Stomach (tissue), 9 donors: ENCODE results near the gene EEA1. TPM values are rescaled to one million over a fixed set of nuclear protein-coding genes. Genes with fewer than 3 reads are reported as not detected.

Source experiments
- DNase-seq, 2 donors: peaks; one replicate each; pipeline versions ENCODE4 v3.0.0 to v3.0.0-alpha.2; 2013 to 2019
- H3K27ac ChIP-seq, 5 donors: fragments of 200-600 bp in 4 of 5; sonication (generic) in 4 of 5; one replicate each; pipeline ENCODE4 v1.5.1; 2013 to 2019; ENCODE audit warnings: mild to moderate bottlenecking in 1 of 5, moderate library complexity in 1 of 5
- H3K27me3 ChIP-seq, 3 donors: fragments of 200-600 bp; sonication (generic); one replicate each; pipeline ENCODE4 v1.5.1; 2017 to 2019; ENCODE audit warnings: mixed run types in 1 of 3
- H3K36me3 ChIP-seq, 4 donors: fragments of 200-600 bp; sonication (generic); 1 replicate in 3 of 4; 2 replicates in 1 of 4; pipeline ENCODE4 v1.5.1; 2016 to 2019
- H3K4me1 ChIP-seq, 4 donors: fragments of 200-600 bp; sonication (generic); one replicate each; pipeline ENCODE4 v1.5.1; 2016 to 2019
- H3K4me3 ChIP-seq, 4 donors: fragments of 200-600 bp; sonication (generic) in 3 of 4; one replicate each; pipeline ENCODE4 v1.5.1; 2016 to 2019; ENCODE audit warnings: mild to moderate bottlenecking in 1 of 4
- H3K9me3 ChIP-seq, 4 donors: fragments of 200-600 bp; sonication (generic); one replicate each; pipeline ENCODE4 v1.5.1; 2016 to 2019
- EP300 ChIP-seq: sonication (generic); formaldehyde crosslinking; IDR thresholded peaks from one replicate; pipeline ENCODE4 v1.6.1; 2017; ENCODE audit warnings: antibody characterized with exemption
- POLR2A ChIP-seq, 4 donors: fragments of 450-650 bp; IDR thresholded peaks; one replicate each; pipeline ENCODE4 v1.6.1; 2016; ENCODE audit warnings: antibody characterized with exemption in 4 of 4, control low read depth in 2 of 4, mild to moderate bottlenecking in 1 of 4, moderate library complexity in 1 of 4
- POLR2AphosphoS5 ChIP-seq, 3 donors: sonication (generic); formaldehyde crosslinking; IDR thresholded peaks; one replicate each; pipeline ENCODE4 v1.6.1; 2016; ENCODE audit warnings: antibody characterized with exemption in 3 of 3
- WGBS, 5 donors: extraction: QIAGEN DNeasy Blood & Tissue Kit in 3 of 5; methylation state at CpG; one replicate each; pipeline versions ENCODE4 v1.1.5 to v1.1.7; 2013 to 2018; 5-methylcytosine and 5-hydroxymethylcytosine counted together
- intact Hi-C: fragments of 100-400 bp; cut with DNase I; formaldehyde crosslinking; loops from one replicate; pipeline ENCODE4 v1.15.1; 2023; ENCODE audit warnings: low total_unique reads
- polyA plus RNA-seq, 3 donors: library from polyadenylated mRNA; stranded (reverse); fragments of 200-250 nt; gene quantifications; one replicate each; pipeline ENCODE4 v1.2.3, GENCODE V29; 2013
- total RNA-seq, 5 donors: library from RNA; depleted of rRNA; stranded (reverse); fragments of >200 nt; gene quantifications; one replicate each; pipeline versions ENCODE4 v1.1.0 to v1.2.3, GENCODE V29; 2014 to 2016
- TF ChIP-seq, protein P1 (sequence below), 7 experiments: fragments of 450-650 bp in 4 of 7; fragments of 200-600 bp in 3 of 7; sonication (generic) in 3 of 7; IDR thresholded peaks; one replicate each; pipeline ENCODE4 v1.5.1; 2016 to 2019; ENCODE audit warnings: antibody characterized with exemption in 7 of 7, control low read depth in 2 of 7, mild to moderate bottlenecking in 1 of 7
- donor health status: healthy with polysubstance abuse.
- donor health status: Bipolar disorder and iron deficiency.
- donor health status: healthy.

EEA1 gene
- total and polyA plus RNA-seq, 8 donors, result 2.0 to 24.2 (median 10.8) TPM

DNA sequence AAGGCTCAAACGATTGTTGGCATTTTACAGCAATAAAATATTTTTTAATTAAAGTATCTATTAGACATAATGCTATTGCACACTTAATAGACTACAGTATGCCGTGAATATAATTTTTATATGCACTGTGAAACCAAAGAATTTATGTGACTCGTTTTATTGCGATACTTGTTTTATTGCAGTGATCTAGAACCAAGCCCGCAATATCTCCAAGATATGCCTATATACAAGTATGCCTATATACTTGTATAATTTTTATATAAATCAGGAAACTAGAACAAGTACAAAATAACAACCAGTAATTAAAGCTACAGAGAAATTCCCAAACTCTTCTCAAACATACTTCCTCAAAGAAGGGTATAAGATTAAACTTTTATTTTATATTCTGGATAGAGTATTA, 31.3 kb downstream of the EEA1 start:
- H3K4me3 ChIP-seq, result no peak overlapping the region
- H3K27me3 ChIP-seq, result no peaks in the 10 kb centered on the region
- TF ChIP-seq POLR2AphosphoS5 (IDR thresholded peaks at IDR 0.05) (no peak), POLR2A (IDR thresholded peaks at IDR 0.05) (no peak), EP300 (no peak)
- TF ChIP-seq, protein P1, sequence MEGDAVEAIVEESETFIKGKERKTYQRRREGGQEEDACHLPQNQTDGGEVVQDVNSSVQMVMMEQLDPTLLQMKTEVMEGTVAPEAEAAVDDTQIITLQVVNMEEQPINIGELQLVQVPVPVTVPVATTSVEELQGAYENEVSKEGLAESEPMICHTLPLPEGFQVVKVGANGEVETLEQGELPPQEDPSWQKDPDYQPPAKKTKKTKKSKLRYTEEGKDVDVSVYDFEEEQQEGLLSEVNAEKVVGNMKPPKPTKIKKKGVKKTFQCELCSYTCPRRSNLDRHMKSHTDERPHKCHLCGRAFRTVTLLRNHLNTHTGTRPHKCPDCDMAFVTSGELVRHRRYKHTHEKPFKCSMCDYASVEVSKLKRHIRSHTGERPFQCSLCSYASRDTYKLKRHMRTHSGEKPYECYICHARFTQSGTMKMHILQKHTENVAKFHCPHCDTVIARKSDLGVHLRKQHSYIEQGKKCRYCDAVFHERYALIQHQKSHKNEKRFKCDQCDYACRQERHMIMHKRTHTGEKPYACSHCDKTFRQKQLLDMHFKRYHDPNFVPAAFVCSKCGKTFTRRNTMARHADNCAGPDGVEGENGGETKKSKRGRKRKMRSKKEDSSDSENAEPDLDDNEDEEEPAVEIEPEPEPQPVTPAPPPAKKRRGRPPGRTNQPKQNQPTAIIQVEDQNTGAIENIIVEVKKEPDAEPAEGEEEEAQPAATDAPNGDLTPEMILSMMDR (IDR thresholded peaks at IDR 0.05), result no peak
- no peak overlapping the region for H3K27ac ChIP-seq
- H3K9me3 ChIP-seq, result no peaks in the 10 kb centered on the region
- H3K4me1 ChIP-seq, result peaks cover 0 to 34% (median 11%) of the 10 kb centered on the region in 4 donors
- intact Hi-C loops, result no loop called here
- no peak for DNase-seq
- 95 to 98% (median 98%) methylated on average over 5 of the region's 5 CpGs for WGBS, 5 donors
- peaks cover 0 to 5% (median 0%) of the 10 kb centered on the region in 4 donors for H3K36me3 ChIP-seq

DNA sequence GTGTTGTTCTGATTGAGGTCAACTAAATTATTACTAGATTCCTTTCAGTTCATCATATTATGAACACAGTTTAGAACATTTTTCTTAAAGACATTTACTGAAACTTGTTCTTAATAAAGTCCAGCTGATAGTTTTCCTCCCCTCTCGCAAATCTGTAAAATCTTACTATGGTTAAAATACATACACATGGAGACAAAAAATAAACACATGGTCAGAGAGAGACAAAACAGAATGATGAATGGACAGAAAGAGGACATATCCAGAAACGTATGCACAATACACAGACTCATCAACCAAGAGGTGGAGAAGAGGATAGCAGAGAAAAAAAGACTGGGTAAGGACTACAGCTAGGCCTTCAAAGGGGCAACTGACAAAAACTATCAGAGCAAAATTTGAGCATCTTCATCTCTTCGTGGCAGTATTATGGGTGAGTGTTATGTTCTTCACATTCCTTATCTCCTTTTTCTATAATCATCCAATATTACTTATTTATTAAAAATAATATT, 38.4 kb downstream of the EEA1 start:
- no peak for TF ChIP-seq EP300
- TF ChIP-seq, protein P1 (IDR thresholded peaks at IDR 0.05), result no peak
- TF ChIP-seq POLR2A (IDR thresholded peaks at IDR 0.05), result no peak
- no peak for TF ChIP-seq POLR2AphosphoS5 (IDR thresholded peaks at IDR 0.05)
- Histone ChIP-seq H3K27me3 (no peaks in the 10 kb centered on the region), H3K27ac (no peak overlapping the region), H3K36me3 (peaks cover 0 to 17% (median 8%) of the 10 kb centered on the region in 4 donors), H3K4me3 (no peak overlapping the region), H3K4me1 (peaks cover 0 to 7% (median 0%) of the 10 kb centered on the region in 4 donors), H3K9me3 (no peaks in the 10 kb centered on the region)
- DNase-seq, result no peak
- WGBS, 5 donors, result 85 to 91% (median 90%) methylated on average over 3 of the region's 3 CpGs
- intact Hi-C loops, result no loop called here

DNA sequence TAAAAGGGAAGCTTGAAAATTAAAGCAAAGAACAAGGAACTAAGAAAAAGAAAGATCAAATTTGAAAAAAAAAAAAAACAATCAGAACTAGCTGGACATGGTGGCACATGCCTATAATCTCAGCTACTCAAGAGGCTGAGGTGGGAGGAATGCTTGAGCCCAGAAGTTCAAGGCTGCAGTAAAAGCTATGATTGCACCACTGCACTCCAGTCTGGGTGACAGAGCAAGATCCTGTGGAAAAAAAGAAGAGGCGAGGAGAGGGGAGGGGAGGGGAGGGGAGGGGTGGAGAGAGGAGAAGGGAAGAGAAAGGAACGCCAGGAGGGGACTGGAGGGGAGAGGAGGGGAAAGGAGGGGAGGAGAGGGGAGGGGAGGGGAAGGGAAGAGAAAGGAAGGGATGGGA, 43.0 kb downstream of the EEA1 start:
- Histone ChIP-seq H3K27me3 (no peaks in the 10 kb centered on the region), H3K4me1 (no peaks in the 10 kb centered on the region), H3K36me3 (peaks cover 0 to 31% (median 23%) of the 10 kb centered on the region in 4 donors), H3K9me3 (no peaks in the 10 kb centered on the region), H3K4me3 (no peak overlapping the region), H3K27ac (no peak overlapping the region)
- intact Hi-C loops, result no loop called here
- 59 to 100% (median 85%) methylated on average over 1 to 2 of the region's 2 CpGs; no CpG with 5 or more reads in 1 of the 5 donors for WGBS, 5 donors
- DNase-seq, result no peak
- TF ChIP-seq POLR2AphosphoS5 (IDR thresholded peaks at IDR 0.05), result no peak
- TF ChIP-seq, protein P1 (IDR thresholded peaks at IDR 0.05), result no peak
- no peak for TF ChIP-seq POLR2A (IDR thresholded peaks at IDR 0.05)

DNA sequence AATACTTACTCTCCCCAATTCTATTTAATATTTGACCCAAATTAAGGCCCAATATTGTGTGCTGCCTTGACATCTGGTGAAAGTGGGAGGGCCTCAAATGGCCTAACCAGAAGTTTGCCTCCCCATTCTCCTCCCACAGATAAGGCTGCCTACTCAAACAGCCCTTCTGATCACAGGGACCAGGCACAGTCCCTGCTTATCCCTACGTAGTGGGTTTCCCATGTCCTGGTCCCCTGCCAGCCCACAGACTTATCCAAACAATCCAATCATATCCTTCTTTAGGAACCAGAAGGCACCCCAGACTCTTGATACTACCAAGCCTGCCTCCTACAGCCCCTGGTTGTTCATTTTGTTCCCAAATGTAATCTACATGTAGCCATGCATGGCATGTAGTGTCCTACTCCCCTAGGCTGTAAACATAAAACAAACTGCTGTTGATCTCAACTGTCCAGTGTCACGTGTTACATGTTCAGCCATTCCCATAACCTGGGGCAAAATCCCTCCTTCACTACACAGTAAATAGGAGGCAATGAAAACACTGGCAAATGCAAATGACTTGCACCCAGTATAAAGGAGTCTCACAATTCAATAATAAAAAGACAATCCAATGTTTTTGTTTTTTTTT, 49.3 kb downstream of the EEA1 start:
- DNase-seq, result peak in 1 of 2 donors; percentile 35
- intact Hi-C loops, result no loop called here

More for the DNA sequence above, 49.3 kb downstream of the EEA1 start:
- Histone ChIP-seq H3K27me3 (no peaks in the 10 kb centered on the region), H3K4me3 (no peak overlapping the region), H3K4me1 (no peaks in the 10 kb centered on the region), H3K27ac (no peak overlapping the region), H3K9me3 (no peaks in the 10 kb centered on the region), H3K36me3 (peaks cover 0 to 41% (median 22%) of the 10 kb centered on the region in 4 donors)
- 58 to 81% (median 68%) methylated on average over 2 of the region's 2 CpGs for WGBS, 5 donors
- TF ChIP-seq POLR2A (IDR thresholded peaks at IDR 0.05) (no peak), EP300 (no peak), POLR2AphosphoS5 (IDR thresholded peaks at IDR 0.05) (no peak)
- TF ChIP-seq, protein P1 (IDR thresholded peaks at IDR 0.05), result no peak
